Measurements from ENCODE around the gene HOXA10.

HOXA10 gene

DNA sequence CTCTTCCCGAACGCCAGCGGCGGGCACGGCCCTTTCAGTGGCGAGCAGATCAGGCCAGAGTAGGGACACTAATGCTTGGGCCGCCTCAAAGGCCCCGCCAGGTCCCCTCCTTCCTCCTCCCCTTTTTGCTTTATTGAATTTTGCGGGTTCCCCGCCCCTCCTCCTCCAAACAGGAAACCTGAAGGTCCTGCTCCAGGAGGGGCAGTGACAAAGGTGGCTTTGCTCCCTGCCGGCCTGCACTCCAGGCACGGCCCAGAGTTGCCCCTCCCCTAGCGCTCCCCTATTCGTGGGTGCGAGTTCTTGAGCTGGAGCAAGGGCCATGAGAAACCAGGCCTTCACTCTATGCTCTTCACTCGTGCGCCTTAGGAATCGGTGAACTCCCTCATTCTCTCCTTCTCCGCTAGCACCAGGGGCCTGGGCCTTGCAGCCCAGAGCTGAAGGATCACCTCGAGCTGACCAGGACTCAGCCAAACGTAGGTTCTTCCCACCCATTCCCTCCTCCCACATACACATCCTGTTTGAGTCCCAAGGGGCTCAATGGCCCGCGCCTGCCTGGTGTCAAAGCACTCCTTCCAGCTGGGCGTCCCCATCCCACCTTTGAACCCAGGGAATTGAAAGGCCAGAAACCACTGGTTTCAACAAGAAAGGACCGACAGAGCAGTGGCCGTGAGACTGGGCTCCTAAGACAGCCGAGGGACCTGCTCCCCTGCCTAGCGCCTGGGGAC, 25.9 kb downstream of the HOXA10 start:
- Histone ChIP-seq H3K4me3 (replicated peaks; ENCODE audit: low read depth, low read length) (no peak overlapping the region), H3K27me3 (replicated peaks; ENCODE audit: control insufficient read depth, insufficient read depth, low read length) (peaks cover 2% of the 10 kb centered on the region; the same call in 1 of the 2 replicates), H3K36me3 (ENCODE audit: control insufficient read depth, insufficient read depth, low read length) (no peaks in the 10 kb centered on the region)
- no peak for DNase-seq (ENCODE audit: extremely low read depth, insufficient read length)
- TF ChIP-seq, protein P1, sequence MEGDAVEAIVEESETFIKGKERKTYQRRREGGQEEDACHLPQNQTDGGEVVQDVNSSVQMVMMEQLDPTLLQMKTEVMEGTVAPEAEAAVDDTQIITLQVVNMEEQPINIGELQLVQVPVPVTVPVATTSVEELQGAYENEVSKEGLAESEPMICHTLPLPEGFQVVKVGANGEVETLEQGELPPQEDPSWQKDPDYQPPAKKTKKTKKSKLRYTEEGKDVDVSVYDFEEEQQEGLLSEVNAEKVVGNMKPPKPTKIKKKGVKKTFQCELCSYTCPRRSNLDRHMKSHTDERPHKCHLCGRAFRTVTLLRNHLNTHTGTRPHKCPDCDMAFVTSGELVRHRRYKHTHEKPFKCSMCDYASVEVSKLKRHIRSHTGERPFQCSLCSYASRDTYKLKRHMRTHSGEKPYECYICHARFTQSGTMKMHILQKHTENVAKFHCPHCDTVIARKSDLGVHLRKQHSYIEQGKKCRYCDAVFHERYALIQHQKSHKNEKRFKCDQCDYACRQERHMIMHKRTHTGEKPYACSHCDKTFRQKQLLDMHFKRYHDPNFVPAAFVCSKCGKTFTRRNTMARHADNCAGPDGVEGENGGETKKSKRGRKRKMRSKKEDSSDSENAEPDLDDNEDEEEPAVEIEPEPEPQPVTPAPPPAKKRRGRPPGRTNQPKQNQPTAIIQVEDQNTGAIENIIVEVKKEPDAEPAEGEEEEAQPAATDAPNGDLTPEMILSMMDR (IDR thresholded peaks at IDR 0.05; ENCODE audit: insufficient read depth, low read length, poor library complexity, severe bottlenecking): no peak

DNA sequence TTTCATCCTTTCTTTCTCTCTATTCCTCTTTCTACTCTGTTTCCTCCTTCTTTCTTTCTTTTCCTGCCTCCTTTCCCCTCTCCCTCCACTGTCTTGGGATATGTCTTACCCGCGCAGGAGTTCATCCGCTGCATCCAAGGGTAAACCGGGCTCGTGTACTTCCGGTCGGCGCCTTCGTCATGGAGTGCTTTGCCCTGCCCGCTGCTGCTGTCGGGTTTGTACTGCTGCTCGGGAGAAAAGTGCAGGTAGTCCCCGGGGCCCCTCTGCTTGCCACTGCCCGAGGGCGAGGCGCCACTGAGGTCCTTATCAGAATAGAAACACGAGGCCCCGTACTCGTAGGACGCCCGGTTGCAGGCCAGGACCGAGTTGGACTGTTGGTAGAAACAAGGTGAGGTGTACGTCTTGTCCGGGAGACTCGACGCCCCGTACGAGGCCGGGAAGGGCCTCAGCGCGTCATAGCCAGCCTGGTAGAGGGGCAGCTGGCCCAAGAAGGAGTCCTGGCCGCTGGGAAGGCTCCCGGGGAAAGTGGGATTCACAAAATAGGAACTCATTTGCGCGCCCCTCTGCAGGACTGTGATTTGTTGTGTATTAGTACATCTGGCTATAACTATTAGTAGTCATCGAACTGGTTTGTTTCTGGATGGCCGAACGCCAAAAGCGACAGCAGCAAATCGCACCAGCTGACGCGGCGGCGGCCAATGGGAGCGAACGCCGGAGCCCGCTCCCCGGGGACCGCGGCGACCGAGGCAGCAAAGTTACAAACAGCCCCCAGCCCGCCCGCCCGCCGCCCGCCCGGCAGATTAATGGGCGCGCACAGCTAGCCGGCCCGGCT, 26.7 kb downstream of the HOXA10 start, which contains the start of gene HOXA6:
HOXA6 (minus strand) TSS at position 576 of the 832 bp plus-strand sequence; CDS start at position 551, 25 bp downstream.
- no peak within 1 kb of the TSS for H3K4me3 ChIP-seq (replicated peaks; ENCODE audit: low read depth, low read length)
- H3K27me3 ChIP-seq (replicated peaks; ENCODE audit: control insufficient read depth, insufficient read depth, low read length): peaks cover 2% of the 10 kb centered on the region; the same call in 1 of the 2 replicates
- TF ChIP-seq, protein P1 (IDR thresholded peaks at IDR 0.05; ENCODE audit: insufficient read depth, low read length, poor library complexity, severe bottlenecking): no peak
- no peaks in the 10 kb centered on the region for H3K36me3 ChIP-seq (ENCODE audit: control insufficient read depth, insufficient read depth, low read length)
- DNase-seq (ENCODE audit: extremely low read depth, insufficient read length): no peak

DNA sequence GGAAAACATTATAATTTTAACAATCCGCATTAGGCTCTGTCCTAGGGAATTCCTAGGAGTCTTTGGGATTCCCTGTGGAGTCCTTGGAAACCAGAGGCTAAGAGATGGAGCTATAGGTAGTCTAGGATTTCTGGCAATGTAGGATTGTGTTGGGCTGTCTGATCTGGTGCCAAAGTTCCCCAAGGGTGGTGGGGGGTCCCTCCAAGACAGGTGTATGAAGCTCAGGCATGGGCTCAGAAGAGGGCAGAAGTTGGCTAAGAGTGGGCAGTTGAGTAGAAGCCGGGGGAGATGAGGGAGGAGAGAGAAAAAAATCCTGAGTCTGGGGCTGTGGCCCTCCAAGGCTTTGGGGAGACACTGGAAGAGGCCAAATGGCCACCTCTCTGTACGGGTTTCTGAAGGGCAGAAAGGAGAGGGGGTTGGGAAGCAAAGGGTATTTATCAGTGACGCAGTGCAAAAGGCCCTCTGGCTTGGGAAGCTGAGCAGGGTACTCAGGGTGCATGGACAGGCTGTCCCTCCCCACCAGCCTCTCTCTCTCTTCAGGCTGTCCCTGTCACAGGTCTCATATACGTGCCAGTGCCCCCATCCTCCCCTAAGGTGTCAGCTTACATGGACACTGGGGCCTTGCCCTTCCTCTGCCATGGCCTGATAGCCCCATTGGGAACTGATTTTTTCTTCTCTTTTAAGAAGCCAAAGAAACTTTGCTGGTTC, 27.5 kb downstream of the HOXA10 start:
- no peak overlapping the region for H3K4me3 ChIP-seq (replicated peaks; ENCODE audit: low read depth, low read length)
- DNase-seq (ENCODE audit: extremely low read depth, insufficient read length): no peak
- H3K36me3 ChIP-seq (ENCODE audit: control insufficient read depth, insufficient read depth, low read length): no peaks in the 10 kb centered on the region
- peaks cover 2% of the 10 kb centered on the region; the same call in 1 of the 2 replicates for H3K27me3 ChIP-seq (replicated peaks; ENCODE audit: control insufficient read depth, insufficient read depth, low read length)
- TF ChIP-seq, protein P1 (IDR thresholded peaks at IDR 0.05; ENCODE audit: insufficient read depth, low read length, poor library complexity, severe bottlenecking): no peak

DNA sequence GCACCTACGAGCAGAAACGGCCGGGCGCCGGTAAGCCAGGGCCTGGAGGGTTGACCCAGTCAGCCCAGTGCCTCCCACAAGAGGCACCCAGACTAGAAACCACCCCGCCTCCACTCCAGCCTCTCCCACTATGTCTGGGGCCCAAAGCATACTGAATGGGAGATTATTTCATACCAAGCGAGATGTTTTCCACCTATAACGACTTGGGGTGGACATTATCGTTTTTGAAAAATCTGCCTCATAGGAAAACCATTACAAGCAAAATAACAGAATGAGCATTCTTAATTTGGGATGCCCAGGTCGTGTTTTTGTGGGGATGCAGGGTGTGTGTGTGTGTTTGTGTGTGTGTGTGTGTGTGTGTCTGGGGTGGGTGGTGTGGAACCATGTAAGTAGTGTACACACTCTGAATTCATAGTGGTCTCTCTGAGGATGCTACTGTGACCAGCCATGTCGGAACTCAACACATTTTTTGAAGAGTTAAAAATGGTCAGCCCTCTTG, 28.2 kb downstream of the HOXA10 start:
- Histone ChIP-seq H3K36me3 (ENCODE audit: control insufficient read depth, insufficient read depth, low read length) (no peaks in the 10 kb centered on the region), H3K27me3 (replicated peaks; ENCODE audit: control insufficient read depth, insufficient read depth, low read length) (peaks cover 2% of the 10 kb centered on the region; the same call in 1 of the 2 replicates), H3K4me3 (replicated peaks; ENCODE audit: low read depth, low read length) (no peak overlapping the region)
- TF ChIP-seq, protein P1 (IDR thresholded peaks at IDR 0.05; ENCODE audit: insufficient read depth, low read length, poor library complexity, severe bottlenecking): no peak
- no peak for DNase-seq (ENCODE audit: extremely low read depth, insufficient read length)

DNA sequence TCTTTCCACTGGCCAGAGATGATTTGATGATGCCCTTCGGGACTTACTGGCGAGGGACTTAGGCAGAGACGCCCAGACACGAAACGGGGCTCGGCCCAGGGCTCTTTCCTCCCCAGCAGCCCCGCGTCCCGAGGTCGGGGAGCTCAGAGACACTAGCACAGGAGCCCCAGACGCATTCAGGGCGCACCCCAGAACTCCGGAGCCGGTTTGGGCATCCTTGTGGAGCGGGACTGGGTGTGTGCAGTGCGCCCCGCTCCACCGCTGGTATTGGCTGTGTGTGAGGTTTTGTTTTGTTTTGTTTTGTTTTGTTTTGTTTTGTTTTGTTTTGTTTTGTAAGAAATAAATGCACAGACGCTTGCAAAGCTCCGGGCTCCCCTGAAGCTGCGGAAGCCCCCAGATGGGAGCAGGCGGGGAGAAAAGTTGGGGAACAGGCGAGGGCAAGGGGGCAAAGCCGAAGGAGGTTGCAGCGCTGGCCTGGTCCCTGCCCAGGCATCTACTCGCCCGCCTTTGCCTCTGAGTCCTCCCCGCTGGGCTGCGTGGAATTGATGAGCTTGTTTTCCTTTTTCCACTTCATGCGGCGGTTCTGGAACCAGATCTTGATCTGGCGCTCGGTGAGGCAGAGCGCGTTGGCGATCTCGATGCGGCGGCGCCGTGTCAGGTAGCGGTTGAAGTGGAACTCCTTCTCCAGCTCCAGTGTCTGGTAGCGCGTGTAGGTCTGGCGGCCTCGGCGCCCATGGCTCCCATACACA, 28.8 kb downstream of the HOXA10 start:
- no peak for DNase-seq (ENCODE audit: extremely low read depth, insufficient read length)
- H3K27me3 ChIP-seq (replicated peaks; ENCODE audit: control insufficient read depth, insufficient read depth, low read length): peaks cover 2% of the 10 kb centered on the region; the same call in 1 of the 2 replicates
- no peak overlapping the region for H3K4me3 ChIP-seq (replicated peaks; ENCODE audit: low read depth, low read length)
- H3K36me3 ChIP-seq (ENCODE audit: control insufficient read depth, insufficient read depth, low read length): no peaks in the 10 kb centered on the region
- TF ChIP-seq, protein P1 (IDR thresholded peaks at IDR 0.05; ENCODE audit: insufficient read depth, low read length, poor library complexity, severe bottlenecking): no peak

Measured in GM06990 (cell line).